GM10248 (cell line): ENCODE measurements around the gene RLBP1.

Experiments
- CTCF ChIA-PET: fragments of 300-600 bp; sonication (Branson Sonifier 250); formaldehyde crosslinking; extraction: SDS; loops from one replicate; lab custom pipeline; 2021; ENCODE audit warnings: antibody characterized with exemption; lab: Yijun Ruan, JAX
- POLR2A ChIA-PET: fragments of 350-650 bp; sonication (Branson Sonifier 250); formaldehyde crosslinking; extraction: SDS; loops from one replicate; lab custom pipeline; 2020; ENCODE audit warnings: antibody characterized with exemption; lab: Yijun Ruan, JAX
- DNase-seq: peaks from one replicate; pipeline ENCODE4 v3.0.0; 2012; ENCODE audit errors: extremely low spot score
- TF ChIP-seq, protein P1 (sequence below): IDR thresholded peaks from 2 replicates; pipeline ENCODE4 v1.5.1; 2012; ENCODE audit warnings: mild to moderate bottlenecking, low read depth; ENCODE audit errors: extremely low read depth, missing control alignments, control extremely low read depth

Gene RLBP1

DNA sequence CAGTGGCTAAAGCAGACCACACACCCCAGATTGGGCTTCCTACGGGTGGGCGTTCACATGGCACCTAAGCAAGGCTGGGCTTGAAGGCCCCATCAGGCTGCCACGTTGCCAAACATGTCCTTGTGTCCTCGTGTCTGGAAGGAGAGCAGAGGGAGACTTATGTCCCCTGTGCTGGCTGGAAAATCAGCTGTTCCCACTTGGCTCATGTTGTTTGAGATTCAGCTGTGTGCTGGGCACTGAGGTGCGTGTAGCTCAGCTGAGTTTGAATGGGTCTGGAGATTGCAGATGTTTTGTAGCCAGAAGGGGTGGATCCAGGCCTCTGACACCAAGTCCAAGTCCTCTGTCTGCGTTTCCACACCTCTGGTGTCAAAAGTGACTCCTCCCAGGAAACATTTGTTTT is 34.6 kb downstream of the RLBP1 start:
- ChIA-PET CTCF (interaction anchor here (1.2 to 2.4 kb wide), 3 partner anchors 9 to 19 kb away, joined by 3 to 11 read pairs (median 7); no protein-coding TSS in a partner anchor), POLR2A (no interaction called here)
- no peak for DNase-seq
- TF ChIP-seq, protein P1, sequence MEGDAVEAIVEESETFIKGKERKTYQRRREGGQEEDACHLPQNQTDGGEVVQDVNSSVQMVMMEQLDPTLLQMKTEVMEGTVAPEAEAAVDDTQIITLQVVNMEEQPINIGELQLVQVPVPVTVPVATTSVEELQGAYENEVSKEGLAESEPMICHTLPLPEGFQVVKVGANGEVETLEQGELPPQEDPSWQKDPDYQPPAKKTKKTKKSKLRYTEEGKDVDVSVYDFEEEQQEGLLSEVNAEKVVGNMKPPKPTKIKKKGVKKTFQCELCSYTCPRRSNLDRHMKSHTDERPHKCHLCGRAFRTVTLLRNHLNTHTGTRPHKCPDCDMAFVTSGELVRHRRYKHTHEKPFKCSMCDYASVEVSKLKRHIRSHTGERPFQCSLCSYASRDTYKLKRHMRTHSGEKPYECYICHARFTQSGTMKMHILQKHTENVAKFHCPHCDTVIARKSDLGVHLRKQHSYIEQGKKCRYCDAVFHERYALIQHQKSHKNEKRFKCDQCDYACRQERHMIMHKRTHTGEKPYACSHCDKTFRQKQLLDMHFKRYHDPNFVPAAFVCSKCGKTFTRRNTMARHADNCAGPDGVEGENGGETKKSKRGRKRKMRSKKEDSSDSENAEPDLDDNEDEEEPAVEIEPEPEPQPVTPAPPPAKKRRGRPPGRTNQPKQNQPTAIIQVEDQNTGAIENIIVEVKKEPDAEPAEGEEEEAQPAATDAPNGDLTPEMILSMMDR = no peak

DNA sequence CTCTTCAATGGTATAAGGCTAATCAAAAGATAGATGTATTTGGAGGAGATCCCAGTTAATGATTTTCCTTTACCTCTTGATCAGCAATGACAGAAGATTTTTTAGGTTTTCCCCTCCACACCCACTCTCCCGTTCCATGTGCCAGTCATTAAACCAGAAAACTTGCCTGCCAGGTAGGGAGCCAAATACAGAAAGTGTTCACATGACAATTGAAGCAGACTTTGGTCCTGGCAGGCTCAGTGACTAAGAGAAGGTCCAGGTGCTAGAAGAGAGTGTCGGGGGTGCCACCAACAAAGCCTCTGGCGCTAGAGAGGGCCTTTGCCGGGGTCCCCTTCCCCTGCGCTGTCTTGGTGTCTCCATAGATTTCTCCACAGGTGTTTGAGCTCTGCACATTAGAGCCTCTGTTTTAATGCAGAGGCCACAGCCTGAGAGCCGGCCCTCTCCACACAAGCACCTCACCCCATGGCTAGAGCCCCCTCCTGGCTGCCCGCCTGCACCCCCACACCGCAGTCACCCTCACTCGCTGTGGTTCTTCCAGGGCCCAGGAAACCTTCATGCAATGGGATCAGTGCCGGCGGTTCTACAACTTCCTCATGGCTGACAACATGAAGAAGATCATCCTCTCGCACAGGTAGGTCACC is 36.4 kb downstream of the RLBP1 start:
- no peak for DNase-seq
- ChIA-PET CTCF (interaction anchor here (1.0 to 1.4 kb wide), 3 partner anchors 11 to 22 kb away, joined by 3 to 6 read pairs (median 3); no protein-coding TSS in a partner anchor), POLR2A (no interaction called here)
- TF ChIP-seq, protein P1 = no peak

DNA sequence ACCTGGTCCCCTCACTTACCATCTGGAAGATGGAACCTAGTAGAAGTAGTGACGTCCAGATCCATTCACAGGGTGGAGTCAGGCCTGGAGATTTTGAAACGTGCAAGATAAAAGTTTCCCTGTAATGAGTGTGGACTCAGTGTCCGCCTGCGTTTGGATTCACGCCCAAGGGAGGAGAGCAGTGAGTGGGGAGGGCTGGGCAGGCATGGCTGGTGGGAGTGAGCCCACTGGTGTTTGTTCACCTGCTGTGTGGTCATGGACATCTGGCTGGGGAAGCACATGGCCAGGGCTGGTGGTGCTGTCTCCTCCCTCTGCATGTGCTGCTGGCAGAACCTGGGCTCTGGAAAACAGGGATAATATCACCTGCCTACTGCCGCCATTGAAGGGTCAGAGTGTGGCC is 37.0 kb downstream of the RLBP1 start:
- POLR2A ChIA-PET = no interaction called here
- CTCF ChIA-PET = interaction anchor here (1.0 to 1.5 kb wide), 4 partner anchors 13 to 280 kb away, joined by 3 to 5 read pairs (median 4); no protein-coding TSS in a partner anchor
- DNase-seq = no peak
- TF ChIP-seq, protein P1 = no peak

DNA sequence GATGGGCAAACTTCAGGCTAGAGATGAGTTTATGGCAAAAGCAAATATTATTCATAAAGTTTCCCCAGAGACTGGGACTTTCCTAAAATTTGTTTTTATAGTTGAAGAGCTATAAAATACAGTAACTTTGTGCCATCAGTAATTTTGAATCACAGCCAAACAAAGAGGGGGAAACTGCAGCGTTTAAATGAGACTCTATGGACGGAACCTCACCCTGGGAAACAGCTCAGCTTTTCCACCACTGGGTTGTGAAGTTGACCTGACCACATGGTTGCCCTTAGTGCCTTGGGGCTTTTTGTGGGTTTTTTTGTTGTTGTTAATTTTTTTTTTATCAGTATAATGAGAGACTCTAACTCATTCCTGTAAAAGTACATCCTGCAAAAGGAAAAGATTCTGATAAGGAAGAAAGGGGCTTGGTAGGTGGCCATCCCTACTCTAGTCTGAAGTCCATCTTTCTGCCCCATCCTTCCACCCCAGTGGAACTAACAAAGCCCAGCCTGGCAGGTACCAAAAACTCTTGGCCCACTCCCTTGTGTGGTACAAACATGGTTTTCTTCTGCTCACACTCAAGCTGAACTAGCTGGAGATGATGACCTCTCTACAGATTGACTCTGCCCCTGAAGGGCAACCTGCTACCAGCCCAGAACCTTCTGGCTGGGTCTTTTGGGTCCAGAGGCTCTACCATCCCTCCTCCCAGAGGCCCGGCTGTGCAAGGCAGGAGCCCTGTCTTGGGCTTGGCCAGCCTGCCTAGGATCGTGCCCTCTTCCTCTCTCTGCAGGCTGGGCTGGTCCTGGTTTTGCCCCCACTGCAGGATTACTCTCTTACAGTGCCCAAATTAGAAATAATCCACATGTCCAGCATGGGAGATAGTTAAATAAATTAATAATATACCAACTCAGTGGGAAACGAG is 41.2 kb downstream of the RLBP1 start:
- ChIA-PET CTCF (interaction anchor here (0.9 to 9.8 kb wide), 6 partner anchors 9 to 124 kb away, joined by 3 to 239 read pairs (median 18); no protein-coding TSS in a partner anchor), POLR2A (no interaction called here)
- DNase-seq = no peak
- TF ChIP-seq, protein P1 = no peak

DNA sequence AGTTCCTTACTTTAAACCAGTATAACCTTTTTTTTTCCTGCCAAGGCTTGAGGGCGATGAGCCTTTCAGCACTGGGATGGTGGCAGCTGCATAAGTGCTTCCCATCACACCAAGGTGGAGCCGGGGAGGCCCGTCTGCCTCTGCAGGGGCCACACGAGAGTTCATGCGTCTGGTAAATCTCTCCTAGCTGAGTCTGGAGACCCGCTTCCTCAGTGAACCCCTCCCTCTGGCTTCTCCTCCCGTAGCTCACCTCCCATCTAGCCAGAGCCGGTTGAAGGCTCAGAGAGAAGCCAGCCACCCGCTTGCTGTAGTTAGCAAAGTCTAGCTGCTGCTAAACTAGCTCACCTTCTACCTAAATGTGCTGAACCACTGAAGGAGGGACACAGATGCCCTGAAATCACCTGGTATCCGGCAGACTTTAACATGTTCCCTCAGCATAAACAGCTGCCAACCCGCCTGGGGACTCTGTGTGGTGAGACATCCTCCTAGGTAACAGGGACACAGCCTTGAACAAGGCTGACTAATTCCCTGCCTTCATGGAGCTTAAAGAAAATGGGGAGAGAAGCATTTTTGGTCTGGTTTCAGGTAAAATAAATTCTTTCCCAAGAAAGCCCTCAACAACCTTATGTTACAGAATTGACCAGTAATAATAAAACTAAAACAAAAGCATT is 42.9 kb downstream of the RLBP1 start:
- TF ChIP-seq, protein P1 = no peak
- CTCF ChIA-PET = interaction anchor here (0.6 to 9.8 kb wide), 43 partner anchors 9 to 554 kb away, joined by 3 to 239 read pairs (median 6); partner anchors contain the start of gene ABHD2
- no peak for DNase-seq
- POLR2A ChIA-PET = no interaction called here
